GM21619 (cell line): ENCODE measurements around the gene PTPRK.

Experiments used
- ATAC-seq: cut with Tn5 transposase; IDR thresholded peaks from one replicate; pipeline ENCODE4 v1.9.1; 2021; ENCODE audit not compliant: unreplicated experiment

PTPRK gene

DNA sequence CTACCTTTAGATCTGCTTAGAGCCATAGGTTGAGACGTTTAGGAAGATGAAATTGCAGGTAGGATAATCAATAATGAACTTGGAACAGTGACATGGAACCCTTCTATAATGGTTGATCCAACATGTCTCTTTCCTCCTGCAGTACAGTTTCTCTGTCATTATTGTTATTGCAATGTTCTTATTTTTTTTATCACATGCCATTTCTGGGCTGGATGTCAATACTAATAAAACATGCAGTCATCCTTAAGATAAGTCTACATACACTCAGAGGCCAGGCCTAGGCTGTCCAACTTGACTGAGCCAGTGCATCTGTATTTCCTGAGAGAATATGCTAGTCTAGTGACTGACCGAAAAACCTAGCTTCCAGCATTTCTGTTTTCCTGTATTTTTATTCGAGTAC lies 544.3 kb downstream of the PTPRK start:
- no peak for ATAC-seq

DNA sequence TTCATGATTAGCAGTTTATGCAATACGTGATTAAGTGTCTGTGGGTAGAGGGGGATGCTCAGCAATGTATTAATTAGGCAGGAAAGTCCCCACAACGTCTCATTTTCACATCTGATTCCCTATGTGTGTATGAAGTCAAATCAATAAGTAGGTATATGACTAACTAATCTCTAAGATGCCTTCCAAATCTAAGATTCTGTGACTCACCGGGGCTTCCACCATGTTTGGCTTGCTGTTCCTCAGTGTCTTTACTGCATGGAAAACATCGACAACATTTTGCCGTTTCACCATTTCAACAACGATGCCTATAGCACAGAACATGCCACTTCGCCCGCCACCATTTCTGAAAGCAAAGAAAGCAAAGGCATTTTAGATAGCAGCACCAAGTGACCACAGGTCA lies 547.6 kb downstream of the PTPRK start:
- no peak for ATAC-seq

DNA sequence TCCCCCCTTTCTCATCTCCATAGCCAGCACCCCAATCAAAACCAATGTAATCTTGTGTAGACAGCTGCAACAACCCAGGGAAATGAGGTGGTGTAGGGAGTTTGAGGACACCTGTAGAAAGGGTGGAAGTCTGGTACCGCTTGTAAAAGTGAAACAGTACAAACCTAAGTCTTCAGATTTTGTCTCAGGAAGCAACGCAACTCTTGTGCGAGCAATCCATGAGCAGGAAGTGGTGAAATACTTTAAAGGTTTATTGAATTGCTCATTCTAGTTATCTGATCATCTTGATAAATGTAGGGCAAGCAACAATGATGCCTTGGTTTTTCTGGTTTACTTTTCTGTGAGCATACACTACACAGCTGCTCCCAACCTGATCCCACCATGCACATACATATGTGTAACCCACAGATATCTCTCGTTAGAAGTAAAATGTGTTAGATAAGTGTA lies 548.4 kb downstream of the PTPRK start:
- no peak for ATAC-seq

DNA sequence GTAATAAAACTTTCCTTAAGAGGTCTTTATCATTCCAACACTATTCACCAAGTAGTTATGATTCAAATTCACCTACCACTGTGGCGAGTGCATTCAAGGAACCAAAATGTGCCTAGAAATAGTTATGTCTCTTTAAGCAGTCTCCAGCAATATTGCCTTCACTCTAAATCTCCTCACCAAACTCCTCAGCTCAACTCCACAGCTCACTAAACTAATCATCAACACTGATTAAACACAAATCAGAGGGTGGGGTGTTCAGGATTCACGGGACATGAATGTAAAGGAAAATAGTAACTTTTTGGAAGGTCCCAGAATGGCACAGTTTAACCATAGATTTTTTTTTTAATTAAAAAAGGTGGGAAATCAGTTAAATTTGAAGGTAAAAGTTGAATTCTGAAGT lies 549.0 kb downstream of the PTPRK start:
- ATAC-seq: no peak

DNA sequence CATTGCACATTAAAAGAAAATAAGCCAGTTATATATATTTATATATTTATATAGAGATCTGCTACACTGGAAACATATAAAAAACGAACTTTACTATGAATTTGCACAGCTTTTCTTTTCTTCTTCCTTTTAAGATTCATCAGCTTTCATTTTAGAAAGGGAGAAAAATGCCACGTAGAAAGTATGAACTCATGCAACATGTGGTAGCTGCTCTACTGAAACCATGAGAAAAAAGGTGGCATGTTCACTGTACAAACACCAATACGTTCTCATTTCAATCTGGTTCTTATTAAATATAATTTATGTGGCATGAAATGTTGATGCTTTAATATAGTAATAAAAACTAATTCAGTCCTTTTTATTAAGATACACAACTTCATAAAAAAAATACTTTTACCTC lies 550.7 kb downstream of the PTPRK start:
- ATAC-seq: no peak

DNA sequence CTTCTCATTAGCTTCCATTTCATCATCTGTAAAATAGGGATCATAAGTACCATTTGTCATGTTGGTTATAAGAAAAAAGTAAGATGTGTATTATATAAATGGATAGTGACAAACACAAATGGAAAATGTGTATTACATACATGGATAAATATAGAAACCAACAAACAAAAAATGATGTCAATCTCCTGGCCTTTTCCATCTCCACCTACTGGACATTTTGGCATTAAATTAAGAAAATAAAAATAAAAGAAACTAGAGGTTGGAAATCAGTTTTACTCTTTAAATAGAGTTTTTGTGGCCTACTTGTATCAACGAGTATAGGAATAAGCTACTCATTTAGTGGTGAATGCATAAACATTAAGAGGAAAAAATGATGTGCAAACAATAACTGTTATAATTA lies 552.0 kb downstream of the PTPRK start:
- ATAC-seq: no peak

DNA sequence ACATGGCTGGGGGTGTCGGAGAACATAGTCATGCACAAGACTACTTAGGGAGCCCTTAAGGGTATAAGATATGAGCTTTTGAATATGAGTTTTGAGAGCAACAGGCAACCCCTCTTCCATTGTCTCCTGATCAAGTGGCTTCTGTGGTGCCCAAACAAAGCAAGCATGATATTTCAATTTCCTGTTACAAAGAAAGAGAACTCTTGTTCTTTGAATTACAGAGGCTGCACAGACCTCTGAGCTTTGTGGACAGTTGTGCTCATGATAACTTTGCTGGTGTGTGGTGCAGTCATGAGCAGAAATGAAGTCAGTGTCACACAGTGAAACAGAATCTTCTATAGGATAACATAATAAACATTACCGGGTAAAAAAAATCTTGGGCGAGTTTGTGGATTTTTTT lies 552.7 kb downstream of the PTPRK start:
- no peak for ATAC-seq

DNA sequence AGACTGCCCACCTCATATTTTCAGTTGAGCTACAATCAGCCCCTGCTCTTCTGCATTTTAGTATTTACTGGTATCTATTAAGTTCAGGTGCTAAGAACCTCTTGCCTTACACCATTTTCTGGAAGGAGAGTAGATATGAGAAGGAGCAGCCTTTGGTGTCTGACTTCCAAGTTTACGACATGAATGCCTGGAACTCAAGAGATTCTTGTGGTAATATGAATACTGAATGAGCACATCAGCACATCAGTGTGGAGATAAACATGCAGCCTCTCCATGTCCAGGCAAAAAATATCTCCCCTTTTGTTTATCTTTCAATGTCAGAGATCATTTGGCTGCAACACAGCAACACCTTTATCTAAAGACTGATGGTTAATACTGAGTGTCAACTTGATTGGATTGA lies 553.8 kb downstream of the PTPRK start:
- no peak for ATAC-seq

DNA sequence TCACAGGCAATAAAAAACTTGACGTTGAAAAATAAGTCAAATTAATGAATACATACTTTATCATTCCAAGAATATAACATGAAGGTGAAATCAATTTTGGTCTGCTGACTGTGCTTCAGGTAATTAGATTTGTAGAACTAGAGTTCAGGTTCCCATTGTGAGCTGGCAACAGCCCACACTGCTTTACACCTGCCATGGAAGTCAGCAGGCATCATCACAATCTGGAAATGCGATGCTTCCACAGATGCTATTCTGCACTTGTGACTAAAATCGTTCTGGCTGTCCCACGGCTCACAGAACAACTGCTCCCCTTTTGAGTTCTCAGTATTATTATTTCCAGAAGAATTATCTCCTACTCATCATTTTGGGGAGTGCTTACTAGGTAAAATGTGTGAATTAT lies 556.9 kb downstream of the PTPRK start:
- no peak for ATAC-seq

DNA sequence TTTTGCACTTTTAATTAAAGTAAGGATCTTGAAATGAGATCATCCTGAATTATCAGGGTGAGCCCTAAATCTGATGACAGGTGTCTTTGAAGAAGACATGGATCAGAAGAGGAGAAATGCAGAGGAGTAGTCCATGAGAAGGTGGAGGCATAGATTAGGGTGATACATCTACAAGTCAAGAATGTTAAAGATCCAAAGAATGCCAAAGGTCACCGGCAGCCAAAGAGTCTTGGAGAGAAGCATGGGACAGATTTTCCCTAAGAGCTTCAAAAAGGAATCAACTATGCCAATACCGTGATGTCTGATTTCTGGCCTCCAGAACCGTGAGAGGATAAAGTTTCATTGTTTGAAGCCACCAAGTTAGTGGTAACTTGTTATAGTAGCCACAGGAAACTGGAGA lies 560.5 kb downstream of the PTPRK start:
- no peak for ATAC-seq

DNA sequence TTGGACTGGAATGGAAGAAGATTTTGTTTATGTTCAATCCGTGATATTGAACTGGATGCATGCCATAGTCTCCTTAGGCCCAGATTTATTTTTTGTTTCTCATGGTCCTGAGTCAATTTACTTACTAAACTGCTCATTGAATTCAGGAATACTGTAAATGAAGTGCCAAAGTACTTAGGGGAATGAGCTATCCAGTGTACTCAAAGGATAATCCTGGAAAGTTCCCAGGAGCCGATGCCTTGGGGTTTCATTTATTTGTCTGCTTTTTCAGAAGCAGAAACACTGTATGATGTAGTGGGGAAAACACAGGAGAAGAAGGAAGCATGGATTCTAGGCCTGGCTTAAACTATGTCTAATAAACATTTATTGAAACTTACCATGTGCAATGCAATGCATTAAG lies 563.4 kb downstream of the PTPRK start:
- ATAC-seq: no peak

DNA sequence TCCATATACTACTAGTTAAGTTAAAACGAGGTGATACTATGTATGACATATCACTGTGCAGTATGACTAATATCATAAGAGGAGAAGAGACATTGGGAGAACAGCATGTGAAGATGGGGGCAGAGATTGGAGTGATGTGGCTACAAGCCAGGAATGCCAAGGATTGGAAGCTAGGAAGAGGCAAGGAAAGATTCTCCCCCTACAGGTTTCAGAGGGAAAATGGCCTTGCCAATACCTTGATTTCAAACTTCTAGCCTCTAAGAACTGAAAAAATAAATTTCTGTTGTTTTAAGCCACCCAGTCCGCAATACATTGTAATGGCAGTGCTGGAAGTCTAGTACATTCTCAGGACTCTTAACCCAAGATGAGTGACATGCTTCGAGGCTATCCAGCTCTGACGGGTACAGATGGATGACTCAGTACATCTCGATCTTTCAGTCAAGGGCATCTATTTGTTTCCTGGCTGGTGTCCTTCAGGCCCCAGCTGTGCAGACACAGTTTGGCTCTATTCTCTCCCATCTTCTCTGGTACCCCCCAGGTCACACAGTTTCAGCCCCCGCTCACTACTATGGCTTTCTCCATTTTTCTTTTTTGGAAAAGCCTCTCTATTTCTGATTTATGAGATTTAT lies 564.0 kb downstream of the PTPRK start:
- no peak for ATAC-seq

DNA sequence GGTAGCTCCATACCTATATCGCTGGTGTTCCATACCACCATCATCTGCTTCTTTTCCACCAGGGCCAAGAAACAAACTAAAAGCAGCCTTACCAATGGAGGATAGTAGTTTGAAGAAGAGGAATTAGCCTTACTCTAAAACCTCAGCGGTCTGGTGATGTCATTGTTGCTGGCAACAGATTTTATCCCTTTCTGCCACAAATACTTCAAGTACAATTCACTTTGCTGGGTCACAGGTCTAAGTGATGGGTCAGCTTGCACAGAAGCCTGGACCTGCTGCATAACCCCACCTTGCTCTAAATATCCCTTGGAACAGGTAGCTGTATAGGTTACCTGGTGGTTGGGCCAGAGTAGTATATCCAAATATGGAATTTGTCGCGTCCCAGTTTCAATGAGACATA lies 566.3 kb downstream of the PTPRK start:
- ATAC-seq: no peak

DNA sequence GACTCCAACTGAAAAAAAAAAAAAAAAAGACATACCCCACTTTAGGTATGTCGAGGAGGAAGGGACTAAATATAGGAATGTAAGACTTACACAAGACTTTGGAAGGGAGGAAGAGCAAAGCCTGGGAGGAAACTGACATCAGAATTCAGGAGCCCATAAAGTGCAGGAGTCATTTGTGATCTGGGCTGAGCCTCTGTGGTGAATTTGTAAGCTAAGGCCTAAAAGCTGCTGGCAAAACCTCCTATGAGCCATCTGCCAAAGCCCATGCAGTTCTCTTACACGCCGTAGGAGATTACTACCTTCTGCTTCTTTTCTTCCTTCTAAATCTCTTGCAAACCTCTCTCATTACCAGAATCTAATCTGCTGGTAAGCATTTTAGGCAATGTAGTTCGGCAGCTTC lies 567.6 kb downstream of the PTPRK start:
- ATAC-seq: no peak

DNA sequence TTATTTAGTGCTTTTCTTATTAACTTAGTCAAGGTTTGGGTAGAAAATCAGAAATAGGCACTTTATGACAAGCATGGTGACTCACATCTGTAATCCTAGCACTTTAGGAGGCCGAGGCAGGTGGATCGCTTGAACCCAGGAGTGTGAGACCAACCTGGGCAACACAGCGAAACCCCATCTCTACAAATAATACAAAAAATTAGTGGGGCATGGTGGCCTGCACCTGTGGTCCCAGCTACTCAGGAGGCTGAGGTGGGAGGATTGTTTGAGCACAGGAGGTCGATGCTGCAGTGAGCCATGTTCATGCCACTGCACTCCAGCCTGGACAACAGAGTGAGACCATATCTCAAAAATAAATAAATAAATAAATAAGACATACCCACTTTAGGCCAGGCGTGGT lies 568.2 kb downstream of the PTPRK start:
- ATAC-seq: no peak

DNA sequence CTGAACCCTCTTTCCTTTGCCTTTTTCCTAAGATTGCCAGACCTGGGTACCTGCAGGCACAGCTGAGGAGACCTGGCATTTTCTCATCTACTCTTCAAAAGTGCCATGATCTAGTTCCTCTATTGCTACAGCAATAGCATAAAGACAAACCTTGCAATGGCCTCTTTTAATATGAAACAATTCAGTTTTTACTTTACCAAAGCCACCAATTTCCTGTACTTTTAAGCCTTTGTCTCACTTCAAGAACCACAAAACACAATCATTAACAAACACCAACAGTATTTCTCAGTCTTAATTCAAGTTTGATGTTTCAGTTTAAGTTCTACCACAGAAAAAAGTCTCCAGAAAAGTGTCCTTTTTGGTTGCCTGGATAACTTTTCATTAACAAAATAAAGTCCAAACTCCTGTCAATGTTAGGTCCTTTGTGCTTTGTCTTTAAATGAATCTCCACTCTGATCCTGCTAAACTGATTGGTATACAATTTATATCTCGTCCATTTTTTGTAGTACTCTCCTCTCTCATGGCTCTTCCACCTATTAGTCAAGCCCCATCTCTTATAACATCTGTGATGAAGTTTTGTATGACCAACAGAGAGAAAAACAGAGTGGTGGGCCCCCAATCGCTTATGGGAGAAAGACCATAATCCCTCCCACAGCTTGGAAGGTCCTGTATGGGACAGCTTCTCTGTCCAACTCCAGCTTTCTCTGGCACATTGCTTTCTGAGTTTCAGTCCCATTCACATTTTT lies 569.1 kb downstream of the PTPRK start:
- ATAC-seq: peak; percentile 86

DNA sequence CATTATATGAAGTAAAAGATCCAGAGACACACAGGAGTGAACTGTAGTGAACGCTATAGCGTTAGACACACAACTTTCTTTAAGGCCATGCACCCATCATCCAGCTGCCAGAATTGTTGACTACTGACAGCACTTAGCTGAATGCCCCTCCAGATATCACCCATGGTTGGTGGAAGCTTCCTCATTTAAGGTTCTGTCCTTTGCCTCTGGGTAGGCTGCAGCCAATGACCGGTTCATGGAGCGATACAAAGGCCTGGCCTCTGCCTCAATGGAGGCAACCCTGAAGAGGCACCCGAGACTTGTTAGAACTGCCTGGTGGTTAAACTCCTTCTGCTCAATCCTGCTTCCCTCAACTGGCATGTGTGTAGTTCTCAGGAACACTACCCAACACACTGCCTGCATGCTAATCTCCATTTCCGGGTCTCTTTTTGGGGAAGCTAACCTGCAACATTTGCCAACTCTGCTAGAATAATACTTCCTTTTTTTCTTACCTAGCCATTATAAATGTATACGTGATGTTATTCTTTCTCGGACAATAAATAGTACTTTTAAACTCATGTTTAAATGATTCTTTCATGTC lies 569.7 kb downstream of the PTPRK start:
- ATAC-seq: peak; percentile 30

DNA sequence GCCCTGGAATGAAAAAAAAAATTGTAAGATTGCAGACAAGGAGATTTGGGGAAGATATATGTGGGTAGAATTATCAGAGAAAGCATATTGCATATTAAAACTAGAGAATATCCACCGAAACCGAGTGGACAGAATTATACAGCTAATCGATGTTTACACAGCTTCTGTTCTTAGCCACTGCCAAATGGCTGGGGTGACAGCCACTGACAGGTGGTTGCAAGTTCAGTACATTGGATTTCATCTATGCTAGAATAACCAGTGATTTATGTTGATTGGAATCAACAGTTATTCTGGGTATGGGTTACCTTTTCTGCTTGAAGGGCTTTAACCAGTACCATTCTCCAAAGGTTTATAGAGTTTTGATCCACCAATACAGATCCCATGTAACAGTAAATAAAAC lies 571.1 kb downstream of the PTPRK start:
- no peak for ATAC-seq

DNA sequence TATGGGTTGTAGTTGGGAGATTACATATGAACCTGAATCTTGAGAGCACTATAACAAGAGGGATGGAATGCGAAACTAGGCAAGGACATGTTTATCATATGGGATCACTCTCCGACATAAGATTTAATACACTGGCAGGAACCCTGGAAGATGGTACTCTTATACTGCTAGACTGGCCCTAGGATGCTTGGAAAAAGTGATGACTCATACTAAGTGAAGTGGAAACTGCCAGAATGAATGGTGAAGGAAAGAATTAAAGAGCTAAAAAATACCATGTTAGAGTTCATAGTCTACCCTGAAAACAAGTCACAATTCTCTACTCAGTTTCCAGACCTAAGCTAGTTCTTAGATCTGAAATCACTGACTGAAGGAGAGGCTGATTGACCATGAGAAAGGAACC lies 574.0 kb downstream of the PTPRK start:
- ATAC-seq: no peak

DNA sequence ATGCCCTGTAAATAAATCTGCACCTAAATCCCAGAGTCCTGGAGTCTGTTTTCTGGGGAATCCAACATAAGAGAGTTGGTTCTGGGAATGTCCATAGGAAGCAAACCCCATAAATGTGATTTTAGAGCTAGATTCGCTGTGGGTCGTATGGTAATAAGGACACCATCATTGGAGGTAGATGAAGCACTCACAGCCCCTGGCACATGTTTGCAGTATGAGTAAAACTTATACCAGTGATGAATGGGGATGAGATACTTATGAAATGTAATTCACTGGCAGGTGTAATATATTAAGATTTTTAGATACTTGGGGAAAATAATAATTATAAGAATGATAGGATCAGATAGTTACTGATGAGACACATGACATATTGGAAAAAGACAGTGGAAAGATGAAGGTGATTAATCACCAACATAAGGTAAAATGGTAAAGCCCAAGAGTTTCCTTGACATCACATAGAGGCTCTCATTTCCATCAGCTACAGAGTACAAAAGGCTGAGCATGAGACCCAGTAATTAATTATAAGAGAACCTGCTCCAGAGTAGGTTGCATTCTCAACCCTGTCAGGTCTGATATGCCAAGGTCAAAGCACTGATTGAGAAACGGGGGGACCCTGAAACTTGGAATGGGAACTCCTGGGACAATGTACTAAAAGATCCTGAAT lies 574.8 kb downstream of the PTPRK start:
- no peak for ATAC-seq

DNA sequence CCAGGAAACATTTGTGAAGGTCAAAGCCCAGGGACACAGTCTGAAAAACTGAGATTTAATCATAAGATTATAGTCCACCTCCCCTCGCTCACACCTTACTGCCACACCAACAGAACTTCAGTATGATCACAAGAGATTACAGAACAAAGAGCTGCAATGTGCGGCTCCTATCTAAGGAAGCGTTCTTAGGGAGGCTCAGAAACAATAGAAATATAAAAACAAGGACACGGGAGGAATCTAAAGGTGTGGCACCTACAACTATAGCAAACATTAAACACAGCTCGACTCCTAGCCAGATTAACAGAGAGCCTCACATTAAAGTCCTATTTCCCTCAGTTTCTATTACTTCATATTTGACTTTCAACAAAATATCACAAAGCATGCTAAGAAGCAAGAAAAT lies 579.2 kb downstream of the PTPRK start:
- ATAC-seq: no peak

DNA sequence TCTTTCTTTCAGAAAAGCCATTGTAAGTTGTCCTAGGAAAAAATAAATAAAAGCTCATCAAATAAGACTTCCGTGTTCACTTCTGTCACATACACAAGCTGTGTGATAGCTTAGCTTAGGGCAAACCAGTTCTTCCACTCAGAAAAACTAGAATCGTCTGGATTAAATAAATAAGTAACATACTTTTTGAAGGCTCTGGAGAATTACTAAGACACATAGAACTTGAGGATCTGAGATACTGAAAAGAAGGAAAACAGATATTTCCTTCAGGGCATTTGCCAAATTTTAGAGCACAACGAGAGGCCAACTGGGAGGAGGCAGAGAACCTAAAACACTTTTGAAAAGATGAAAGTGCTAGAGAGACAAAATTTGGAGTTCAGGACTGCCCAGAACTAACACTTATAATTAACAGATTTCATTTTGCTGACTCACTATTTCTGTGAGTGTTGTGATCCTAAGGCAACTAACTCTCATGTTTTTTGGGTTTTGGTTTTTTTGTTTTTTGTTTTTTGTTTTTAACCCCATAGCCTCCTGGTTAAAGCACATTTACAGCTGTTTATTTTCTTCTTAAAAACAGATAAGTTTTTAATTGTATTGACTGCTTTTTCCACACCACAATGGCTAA lies 580.8 kb downstream of the PTPRK start:
- ATAC-seq: no peak
